Endometrium (tissue), 2 donors: ENCODE data around the gene ATP6V1F.
"Not testable (repeated sequence)": the region's sequence is repeated elsewhere in the genome, so short reads cannot be mapped to it uniquely, and the experiment has no call there.

Source experiments
- FAIRE-seq: peaks from 2 replicates; lab custom pipeline; 2012; peaks lifted over from hg19 to GRCh38; lab: Jason Lieb, UNC
- donor health status: control.
- donor health status: control.

Gene ATP6V1F

GRCh38 chr7:128903621-128904361, 41.1 kb downstream of the ATP6V1F start:
- FAIRE-seq: no peak

- no peak for FAIRE-seq
Observed at GRCh38 chr7:128904381-128905197, 41.9 kb downstream of the ATP6V1F start.

GRCh38 chr7:128906001-128906765, 43.5 kb downstream of the ATP6V1F start:
- no peak for FAIRE-seq

GRCh38 chr7:128906766-128907559, 44.3 kb downstream of the ATP6V1F start:
- FAIRE-seq: no peak

DNA sequence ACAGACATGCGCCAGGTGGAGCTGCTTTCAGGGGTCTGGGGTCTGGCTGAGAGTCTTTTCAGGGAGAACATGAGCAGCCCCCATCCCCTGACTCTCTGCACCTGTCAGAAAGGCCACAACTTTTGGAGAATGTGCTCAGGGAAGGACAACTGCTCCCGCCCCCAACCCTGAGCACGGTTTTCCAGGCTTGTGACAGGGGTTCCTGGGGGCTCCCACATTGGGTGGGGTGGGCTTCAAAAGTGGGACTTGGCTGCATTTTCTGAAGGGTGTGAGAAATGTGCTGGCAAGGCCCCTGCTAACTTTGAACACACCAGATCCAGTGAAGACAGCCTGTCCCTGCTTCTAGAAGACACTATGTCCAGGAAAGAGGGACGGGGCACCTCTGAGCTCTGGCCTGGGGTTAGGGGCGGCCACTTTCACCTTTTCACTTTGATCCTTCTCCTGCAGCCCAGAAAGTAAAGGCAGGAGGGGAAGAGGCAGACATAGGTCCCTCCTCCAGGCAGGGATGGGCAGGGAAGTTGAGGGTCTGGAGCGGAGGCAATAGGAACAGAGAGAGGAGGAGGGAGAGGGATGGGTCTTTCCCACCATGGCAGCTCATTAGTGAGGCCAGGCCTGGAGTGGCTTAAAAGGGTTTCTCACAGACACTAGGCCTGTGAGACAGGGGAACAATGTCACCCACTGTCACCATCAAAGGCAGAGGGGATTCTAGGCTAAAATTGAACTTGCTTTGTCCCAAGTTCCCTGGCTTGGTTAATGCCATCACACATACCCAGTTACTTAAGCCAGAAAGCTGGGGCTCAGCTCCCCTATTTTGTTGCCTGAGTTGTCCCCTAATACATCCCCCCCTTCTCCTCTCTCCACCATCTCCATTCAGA, 46.3 kb downstream of the ATP6V1F start:
- FAIRE-seq: no peak

DNA sequence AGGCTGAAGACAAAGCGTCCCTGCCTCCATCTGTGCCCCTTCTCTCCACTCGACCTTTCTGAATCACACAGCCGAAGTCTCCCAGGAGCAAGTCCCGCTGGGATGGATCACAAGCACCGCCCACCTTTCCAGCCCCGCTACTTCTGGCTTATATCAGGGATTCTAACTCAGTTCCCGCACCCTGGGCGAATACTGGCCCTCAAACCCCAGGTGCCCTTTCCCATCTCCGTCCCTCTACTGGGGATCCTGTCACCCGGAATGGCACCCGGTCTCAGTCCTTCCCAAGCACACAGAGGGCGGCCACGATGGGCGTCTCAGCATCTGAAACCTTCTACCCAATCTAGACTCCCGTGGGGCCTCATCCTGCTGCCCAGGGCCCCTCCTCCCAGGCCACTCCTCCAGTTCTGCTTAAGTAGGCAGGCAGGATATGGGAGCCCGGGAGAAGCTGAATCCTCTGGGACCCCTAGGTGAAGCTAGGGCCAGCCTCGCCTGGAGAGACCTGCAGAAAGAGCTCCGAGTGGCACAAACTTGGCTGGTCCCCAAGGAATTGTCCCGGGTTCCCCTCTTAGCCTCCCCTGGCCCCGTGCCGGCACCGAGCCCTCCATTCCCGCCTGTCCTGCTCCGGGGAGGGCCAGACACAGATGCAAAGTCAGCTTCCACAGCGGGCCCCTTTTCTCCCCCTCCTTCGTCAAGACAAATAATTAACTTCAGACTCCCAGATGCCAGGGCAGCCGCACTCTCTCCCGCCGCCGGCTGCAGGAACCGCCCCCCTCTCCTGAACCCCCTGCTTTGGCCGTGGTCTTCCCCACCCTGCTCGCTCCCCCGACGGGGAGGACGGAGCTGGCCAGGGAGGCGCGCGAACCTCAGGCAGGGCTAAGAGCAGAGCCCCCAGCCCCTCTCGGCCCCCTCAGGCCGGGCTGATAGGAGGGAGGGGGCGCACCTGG, 47.2 kb downstream of the ATP6V1F start:
- no peak for FAIRE-seq

- no peak for FAIRE-seq
Observed at GRCh38 chr7:128910569-128910945, 47.9 kb downstream of the ATP6V1F start, which contains the start of gene KCP. Gene KCP, minus strand, starts transcription at chr7:128910709. Its CDS starts 33 bp downstream, at chr7:128910676.

DNA sequence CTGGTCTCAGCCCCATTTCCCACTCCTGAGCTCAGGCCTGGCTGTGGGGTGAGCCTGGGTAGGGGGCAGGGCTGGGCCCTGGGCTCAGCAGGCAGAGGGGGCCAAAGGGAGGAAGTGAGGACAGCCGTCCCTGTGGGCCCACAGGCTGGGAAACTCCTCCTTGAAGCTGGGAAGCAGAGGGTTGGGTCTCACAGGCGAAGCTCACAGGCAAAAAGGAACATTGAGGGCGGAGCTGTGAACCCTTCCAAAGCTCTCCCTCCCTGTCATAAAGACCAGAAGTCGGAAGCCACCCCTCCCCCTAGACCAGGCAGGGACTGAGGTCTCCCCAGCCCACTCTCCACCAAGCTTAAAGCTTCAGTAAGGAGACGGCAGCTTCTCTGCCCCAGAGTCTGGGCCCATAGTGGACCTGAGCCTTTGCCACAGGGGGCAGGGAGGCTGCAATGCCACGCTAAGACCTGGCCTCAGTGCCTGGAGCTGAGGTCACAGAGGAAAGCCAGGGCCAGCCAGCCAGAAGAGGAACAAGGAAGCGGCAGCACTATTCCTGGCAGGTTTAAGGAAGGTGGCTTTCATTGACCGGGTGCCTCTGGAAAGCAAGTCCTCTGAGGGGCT, 48.9 kb downstream of the ATP6V1F start:
- FAIRE-seq: no peak

GRCh38 chr7:128912281-128912680, 49.6 kb downstream of the ATP6V1F start:
- FAIRE-seq: no peak

GRCh38 chr7:128912709-128913495, 50.2 kb downstream of the ATP6V1F start:
- FAIRE-seq: not testable (repeated sequence)

DNA sequence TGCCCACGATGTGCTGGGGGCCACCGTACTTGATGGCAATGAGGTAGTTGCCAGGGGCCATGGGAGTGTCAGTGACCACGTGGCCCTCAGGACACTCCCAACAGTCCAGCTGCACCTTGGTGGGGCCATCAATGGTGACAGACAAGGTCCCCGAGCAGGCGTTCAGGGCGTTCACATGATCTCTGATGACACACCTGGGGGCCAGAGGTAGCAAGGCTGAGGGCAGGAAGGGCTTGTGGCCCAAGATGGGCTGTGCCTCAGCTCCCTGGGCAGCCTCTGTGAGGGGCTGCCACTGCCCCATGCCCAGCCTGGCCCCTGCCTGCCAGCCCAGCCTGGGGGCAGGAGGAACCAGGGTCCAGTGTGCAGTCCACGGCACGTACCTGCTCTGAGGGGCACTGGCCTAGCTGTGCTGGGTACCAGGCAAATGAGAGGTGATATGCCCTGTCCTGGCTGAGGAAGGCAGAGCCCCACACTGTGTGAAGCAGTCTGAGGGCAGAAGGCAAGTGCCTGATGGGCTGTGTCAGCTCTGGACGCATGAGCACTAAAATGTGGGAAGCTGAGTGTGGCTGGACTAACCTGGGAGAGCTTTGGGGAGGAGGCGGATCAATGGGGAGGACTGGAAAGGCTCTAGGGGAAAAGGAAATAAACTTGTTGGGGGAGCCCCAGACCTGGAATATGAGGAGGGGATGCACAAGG, 51.4 kb downstream of the ATP6V1F start:
- no peak for FAIRE-seq

DNA sequence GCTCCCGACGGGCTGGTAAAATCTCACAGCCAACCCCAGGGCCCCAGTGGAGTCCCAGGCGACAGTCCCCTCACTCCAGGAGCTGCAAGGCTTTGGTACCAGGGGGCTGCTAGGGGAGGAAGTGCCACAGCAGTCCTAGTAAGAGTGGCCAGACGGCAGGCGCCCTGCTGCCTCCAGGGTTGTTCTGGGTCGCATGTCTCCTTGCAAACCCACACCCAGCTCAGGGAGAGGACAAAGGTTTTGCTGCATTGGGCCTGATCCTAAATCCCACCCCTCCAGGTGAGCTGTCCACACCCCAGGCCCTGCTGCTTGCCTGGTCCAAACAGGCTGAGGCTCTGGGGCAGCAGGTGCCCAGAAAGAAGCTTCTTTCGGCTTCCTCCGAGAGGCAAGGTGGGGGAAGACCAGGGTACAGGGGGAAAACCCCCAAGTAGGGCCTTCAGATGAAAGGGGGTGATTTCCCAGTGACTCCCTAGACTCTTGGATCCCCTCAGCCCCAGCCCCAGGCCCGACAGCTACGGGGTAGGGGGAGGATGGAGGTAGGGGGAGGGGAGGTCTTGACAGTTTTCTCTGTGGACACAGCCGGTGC, 52.0 kb downstream of the ATP6V1F start:
- no peak for FAIRE-seq

- FAIRE-seq: no peak
Observed at GRCh38 chr7:128915271-128915819, 52.7 kb downstream of the ATP6V1F start.
